Activated CD8-positive, alpha-beta memory T cell treated with anti-CD3 and anti-CD28 coated beads for 48 hours (primary cell): ENCODE data around the gene CPM.
"Not testable (repeated sequence)": the region's sequence is repeated elsewhere in the genome, so short reads cannot be mapped to it uniquely, and the experiment has no call there.

Source experiments
- DNase-seq, 3 experiments: peaks; one replicate each; pipeline ENCODE4 v3.0.0-alpha.2; 2020; ENCODE audit warnings: low read depth in 2 of 3, low spot score in 2 of 3

The CPM gene

DNA sequence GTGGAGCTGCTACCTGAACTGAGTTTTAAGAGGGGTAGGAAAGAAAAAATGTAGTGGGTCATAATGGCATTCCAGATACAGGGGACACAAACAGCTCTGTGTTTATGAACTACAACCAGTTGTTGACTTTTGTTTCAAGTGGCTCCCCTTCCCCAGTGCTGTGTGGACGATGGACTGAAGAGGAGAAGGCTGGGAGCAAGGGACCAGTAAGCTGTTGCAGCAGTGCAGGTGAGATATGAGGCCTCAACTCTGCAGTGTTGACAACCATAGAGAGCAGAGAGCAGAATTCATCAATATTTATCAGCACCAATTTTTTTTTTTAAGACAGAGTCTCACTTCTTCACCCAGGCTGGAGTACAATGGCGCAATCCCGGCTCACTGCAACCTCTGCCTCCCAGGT, 78.4 kb downstream of the CPM start:
- DNase-seq: no peak

GRCh38 chr12:68854078-68854468, 78.9 kb downstream of the CPM start:
- DNase-seq: no peak

DNA sequence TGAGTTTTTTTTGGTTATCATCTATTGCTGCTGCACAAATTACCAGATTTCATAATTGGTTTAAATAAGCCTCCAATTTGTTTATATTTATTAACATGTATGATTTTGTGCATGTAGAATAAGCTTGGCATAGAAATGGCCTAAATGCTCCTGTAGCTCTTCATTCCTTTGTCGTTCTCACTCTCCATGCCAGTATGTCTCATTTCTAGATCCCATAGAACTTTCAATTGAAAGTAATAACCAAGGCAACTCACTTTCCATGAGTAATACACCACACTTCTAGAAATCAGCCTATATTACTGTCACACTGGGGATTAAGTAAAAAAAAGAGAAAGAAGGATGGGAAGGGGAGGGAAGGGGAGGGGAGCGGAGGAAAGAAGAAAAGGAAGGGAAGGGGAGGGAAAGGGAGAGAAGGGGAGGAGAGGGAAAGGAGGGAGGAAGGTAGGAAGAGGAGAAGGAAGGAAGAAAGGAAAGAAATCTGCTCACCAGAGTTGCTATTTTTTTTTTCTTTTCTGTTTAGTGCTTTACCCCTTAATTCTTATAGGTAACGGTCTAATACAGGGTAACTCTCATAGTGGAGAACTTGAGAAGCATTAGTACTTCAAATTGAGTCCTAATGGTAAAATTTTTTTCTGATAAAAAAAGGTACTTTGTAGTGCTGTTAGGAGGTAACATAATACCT, 79.4 kb downstream of the CPM start:
- no peak for DNase-seq

- no peak for DNase-seq
Observed at GRCh38 chr12:68851592-68852306, 81.2 kb downstream of the CPM start.

DNA sequence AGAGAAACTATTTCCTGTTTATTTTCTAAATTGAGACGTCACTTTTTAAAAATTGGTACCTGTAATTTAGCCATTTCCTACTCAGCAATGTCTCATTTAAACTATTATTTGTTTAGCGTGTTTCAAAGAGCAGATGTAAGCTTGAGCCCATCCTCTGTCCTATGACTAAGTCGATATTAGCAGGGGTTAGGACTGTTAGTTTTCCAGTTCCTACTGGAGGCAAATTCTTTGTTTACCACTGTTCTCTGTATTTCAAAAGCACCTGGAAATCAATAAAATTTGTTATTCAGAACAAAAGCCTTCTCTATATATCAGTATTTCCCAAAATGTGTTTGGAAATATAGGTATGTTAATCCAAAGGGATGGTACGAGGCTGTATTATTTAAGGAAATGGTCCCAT, 82.6 kb downstream of the CPM start:
- no peak for DNase-seq

- no peak for DNase-seq
Observed at GRCh38 chr12:68846811-68847210, 86.2 kb downstream of the CPM start.

GRCh38 chr12:68844788-68845695, 87.9 kb downstream of the CPM start:
- no peak for DNase-seq

- no peak for DNase-seq
Observed at GRCh38 chr12:68844318-68844745, 88.6 kb downstream of the CPM start.

- DNase-seq: no peak
Observed at GRCh38 chr12:68842784-68843567, 90.0 kb downstream of the CPM start.

DNA sequence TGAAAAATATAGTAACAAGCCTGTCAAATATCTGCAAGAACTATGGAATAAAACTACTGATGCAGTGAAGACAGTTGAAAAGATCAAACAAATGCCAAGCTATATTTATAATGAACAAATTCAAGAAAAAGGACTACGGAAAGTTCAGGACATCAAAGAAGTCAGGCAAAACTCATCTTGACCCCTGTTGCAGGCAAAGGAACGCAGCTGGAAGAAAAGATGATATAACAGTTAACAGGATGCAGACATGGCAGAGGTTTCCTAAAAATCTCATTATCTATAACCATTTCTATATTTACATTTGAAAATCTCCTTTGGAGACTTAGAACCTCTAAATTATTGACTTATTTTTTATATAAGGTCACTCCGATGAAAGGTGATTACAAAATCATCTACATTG, 90.8 kb downstream of the CPM start:
- no peak for DNase-seq

DNA sequence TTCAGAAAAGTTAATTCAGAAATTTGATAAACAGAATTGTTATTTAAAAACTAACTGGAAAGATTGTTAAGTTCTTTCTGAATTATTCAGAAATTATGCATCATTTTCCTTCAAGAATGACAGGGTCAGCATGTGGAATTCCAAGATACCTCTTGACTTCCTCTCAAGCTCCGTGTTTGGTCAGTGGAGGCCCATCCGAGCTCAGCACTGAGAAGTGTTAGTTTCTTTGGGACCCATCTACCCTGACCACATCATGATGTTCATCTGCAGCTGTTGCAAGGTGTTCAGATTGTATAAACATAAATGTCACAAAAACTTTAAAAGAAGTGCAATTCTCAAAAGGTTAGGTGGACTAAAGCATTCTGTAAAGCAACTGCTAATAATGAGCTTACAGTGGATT, 91.3 kb downstream of the CPM start:
- DNase-seq: no peak

DNA sequence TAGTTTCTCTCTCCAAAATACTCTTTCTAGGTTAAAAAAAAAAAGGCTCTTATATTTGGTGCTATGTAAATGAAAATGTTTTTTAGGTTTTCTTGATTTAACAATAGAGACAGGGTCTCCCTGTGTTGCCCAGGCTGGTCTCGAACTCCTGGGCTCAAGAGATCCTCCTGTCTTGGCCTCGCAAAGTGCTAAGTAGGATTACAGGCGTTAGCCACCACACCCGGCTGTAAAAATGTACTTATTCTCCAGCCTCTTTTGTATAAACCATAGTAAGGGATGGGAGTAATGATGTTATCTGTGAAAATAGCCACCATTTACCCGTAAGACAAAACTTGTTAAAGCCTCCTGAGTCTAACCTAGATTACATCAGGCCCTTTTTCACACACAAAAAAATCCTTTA, 91.8 kb downstream of the CPM start:
- DNase-seq: not testable (repeated sequence)

DNA sequence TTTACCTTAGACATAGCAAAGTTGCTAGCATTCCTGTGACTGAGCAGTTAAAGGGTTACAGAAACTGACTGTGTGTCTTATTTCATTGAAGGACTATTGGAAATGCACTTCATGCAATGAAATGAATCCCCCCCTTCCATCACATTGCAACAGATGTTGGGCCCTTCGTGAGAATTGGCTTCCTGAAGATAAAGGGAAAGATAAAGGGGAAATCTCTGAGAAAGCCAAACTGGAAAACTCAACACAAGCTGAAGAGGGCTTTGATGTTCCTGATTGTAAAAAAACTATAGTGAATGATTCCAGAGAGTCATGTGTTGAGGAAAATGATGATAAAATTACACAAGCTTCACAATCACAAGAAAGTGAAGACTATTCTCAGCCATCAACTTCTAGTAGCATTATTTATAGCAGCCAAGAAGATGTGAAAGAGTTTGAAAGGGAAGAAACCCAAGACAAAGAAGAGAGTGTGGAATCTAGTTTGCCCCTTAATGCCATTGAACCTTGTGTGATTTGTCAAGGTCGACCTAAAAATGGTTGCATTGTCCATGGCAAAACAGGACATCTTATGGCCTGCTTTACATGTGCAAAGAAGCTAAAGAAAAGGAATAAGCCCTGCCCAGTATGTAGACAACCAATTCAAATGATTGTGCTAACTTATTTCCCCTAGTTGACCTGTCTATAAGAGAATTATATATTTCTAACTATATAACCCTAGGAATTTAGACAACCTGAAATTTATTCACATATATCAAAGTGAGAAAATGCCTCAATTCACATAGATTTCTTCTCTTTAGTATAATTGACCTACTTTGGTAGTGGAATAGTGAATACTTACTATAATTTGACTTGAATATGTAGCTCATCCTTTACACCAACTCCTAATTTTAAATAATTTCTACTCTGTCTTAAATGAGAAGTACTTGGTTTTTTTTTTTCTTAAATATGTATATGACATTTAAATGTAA, 93.5 kb downstream of the CPM start:
- DNase-seq: no peak

DNA sequence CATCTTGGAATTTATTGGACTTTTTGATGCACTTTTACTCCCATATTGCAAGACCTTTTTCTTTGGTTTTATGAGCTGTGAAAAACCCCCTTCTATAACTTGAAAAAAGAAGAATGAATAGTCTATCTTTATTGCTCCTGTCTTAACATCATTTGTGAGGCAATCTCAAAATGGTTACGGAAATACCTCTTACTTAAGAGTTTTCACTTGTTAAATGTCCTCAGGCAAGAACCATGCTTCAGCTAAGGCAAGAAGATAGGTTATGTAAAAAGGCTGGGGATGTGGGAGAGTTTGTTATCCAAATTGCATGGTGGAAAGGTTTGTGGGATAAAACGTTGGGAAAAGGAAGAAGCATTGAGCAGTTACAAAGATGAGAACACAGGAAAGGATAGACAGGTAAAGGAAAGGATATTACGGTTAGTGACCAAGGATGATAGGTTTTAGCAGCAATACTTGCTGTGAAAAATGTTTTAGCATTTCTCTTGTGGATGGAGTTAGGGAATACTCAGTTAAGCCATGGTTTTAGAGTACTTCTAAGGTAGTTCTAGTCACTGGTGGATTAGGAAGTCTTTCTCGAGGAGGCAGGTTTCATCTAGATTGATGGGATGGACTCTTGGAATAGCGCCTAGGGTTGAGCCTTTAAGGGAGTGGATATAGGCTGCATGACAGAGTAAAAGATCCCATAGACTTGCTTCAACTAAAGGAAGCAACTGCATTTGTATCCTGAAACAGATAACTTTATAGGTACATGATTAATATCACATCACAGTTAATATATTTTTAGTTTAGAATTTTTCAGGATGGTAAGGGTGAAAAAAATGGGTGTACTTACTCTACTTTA, 94.7 kb downstream of the CPM start:
- no peak for DNase-seq

GRCh38 chr12:68837215-68837614, 95.8 kb downstream of the CPM start:
- no peak for DNase-seq

DNA sequence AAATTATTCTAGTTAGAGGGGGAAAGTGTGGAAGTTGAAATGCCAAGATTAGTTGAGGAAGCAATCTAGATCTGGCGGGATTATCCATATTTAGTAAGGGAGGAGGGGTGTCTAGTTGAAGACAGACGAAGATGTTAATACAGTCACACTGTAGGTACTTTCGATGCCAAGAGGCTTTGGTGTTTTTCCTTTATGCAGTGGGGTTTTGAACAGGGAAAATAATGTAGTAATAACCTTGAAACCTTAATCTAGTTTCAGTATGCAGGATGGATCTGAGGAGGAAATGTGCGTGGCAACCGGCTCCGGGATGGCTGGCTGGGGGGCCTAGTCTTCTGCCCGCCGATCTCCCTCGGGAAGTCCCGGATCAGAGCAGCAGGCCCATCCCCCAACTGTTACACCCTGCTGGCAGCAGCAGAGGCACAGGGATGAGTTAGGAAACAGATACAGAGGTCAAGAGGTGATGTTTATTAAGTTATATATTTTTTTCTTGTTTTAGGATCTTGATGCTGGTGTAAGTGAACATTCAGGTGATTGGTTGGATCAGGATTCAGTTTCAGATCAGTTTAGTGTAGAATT, 97.5 kb downstream of the CPM start:
- no peak for DNase-seq

GRCh38 chr12:68833508-68833907, 99.5 kb downstream of the CPM start:
- no peak for DNase-seq

- no peak for DNase-seq
Observed at GRCh38 chr12:68832504-68832867, 100.5 kb downstream of the CPM start.
